OCI-LY7 (cell line): Measurements from ENCODE around the gene CHRNB2. TPM values are rescaled to one million over a fixed set of nuclear protein-coding genes. Genes with fewer than 3 reads are reported as not detected.

Source experiments
- BruUV-seq: library from RNA; stranded (reverse); fragments of 400-500 nt; replicated peaks from 2 replicates; lab custom pipeline; 2021; lab: Mats Ljungman, UMichigan
- CTCF ChIA-PET: fragments of 300-600 bp; sonication (Branson Sonifier 250); formaldehyde crosslinking; loops from one replicate; lab custom pipeline; 2022; ENCODE audit warnings: antibody characterized with exemption; ENCODE audit not compliant: unreplicated experiment; lab: Charles Lee
- POLR2A ChIA-PET: fragments of 300-600 bp; sonication (Branson Sonifier 250); formaldehyde crosslinking; loops from one replicate; lab custom pipeline; 2022; ENCODE audit warnings: antibody characterized with exemption; lab: Charles Lee
- DNase-seq: peaks from one replicate; pipeline ENCODE4 v3.0.0-alpha.2; 2015; ENCODE audit warnings: low spot score
- H2AFZ ChIP-seq: fragments of 200-600 bp; sonication (generic), shearing (Covaris generic); 2 replicates; pipeline ENCODE4 v1.6.1; 2014; ENCODE audit warnings: mild to moderate bottlenecking, antibody characterized with exemption, low read length, moderate library complexity
- H3K27ac ChIP-seq: fragments of 200-600 bp; sonication (generic); 2 replicates; pipeline ENCODE4 v1.5.1; 2014; ENCODE audit warnings: mixed run types, low read depth, mild to moderate bottlenecking, moderate library complexity, low read length, inconsistent platforms; ENCODE audit not compliant: poor library complexity, severe bottlenecking
- H3K36me3 ChIP-seq: fragments of 200-600 bp; sonication (generic); 2 replicates; pipeline ENCODE4 v1.6.1; 2014; ENCODE audit warnings: mild to moderate bottlenecking, antibody characterized with exemption, low read length, moderate library complexity, mixed read lengths; ENCODE audit not compliant: insufficient read depth
- H3K4me1 ChIP-seq: fragments of 200-600 bp; sonication (generic); 2 replicates; pipeline ENCODE4 v1.5.1; 2014; ENCODE audit warnings: mild to moderate bottlenecking, low read length; ENCODE audit not compliant: insufficient read depth, poor library complexity, severe bottlenecking
- H3K4me2 ChIP-seq: fragments of 200-600 bp; sonication (generic); 2 replicates; pipeline ENCODE4 v1.6.1; 2014; ENCODE audit warnings: mild to moderate bottlenecking, low read length
- H3K4me3 ChIP-seq: fragments of 200-600 bp; sonication (generic); 2 replicates; pipeline ENCODE4 v1.5.1; 2014; ENCODE audit warnings: mild to moderate bottlenecking, low read depth, low read length; ENCODE audit not compliant: poor library complexity, severe bottlenecking
- H3K79me2 ChIP-seq: fragments of 200-600 bp; sonication (generic); 2 replicates; pipeline ENCODE4 v1.6.1; 2016; ENCODE audit warnings: low read depth, mild to moderate bottlenecking, low read length, moderate library complexity, mixed read lengths; ENCODE audit not compliant: insufficient read depth
- H3K9me2 ChIP-seq: fragments of 200-600 bp; sonication (generic); 2 replicates; pipeline ENCODE4 v1.6.1; 2016; ENCODE audit warnings: mild to moderate bottlenecking, low read length, mixed read lengths; ENCODE audit not compliant: insufficient read depth
- H3K9me3 ChIP-seq: fragments of 200-600 bp; sonication (generic); 2 replicates; pipeline ENCODE4 v1.6.1; 2014; ENCODE audit warnings: mild to moderate bottlenecking, mixed run types, low read length, mixed read lengths
- H4K20me1 ChIP-seq: fragments of 200-600 bp; sonication (generic); 2 replicates; pipeline ENCODE4 v1.6.1; 2014; ENCODE audit warnings: mild to moderate bottlenecking, antibody characterized with exemption, low read length, moderate library complexity, mixed read lengths; ENCODE audit not compliant: insufficient read depth
- CTCF ChIP-seq: fragments of 200-600 bp; sonication (generic); conservative IDR thresholded peaks from 2 replicates; pipeline ENCODE4 v1.5.1; 2014; ENCODE audit warnings: mild to moderate bottlenecking, antibody characterized with exemption, low read length, moderate library complexity, mixed read lengths
- EZH2phosphoT487 ChIP-seq: fragments of 200-600 bp; sonication (generic); IDR thresholded peaks from 2 replicates; pipeline ENCODE4 v1.6.1; 2018; ENCODE audit warnings: low read depth, borderline replicate concordance, mild to moderate bottlenecking, mixed run types, antibody characterized with exemption, low read length, moderate library complexity, mixed read lengths
- intact Hi-C: fragments of 100-400 bp; cut with micrococcal nuclease; formaldehyde crosslinking; loops from one replicate; pipeline ENCODE4 v1.10.0; 2022; ENCODE audit not compliant: unreplicated experiment
- total RNA-seq, 2 experiments: library from RNA; depleted of rRNA in 1 of 2; stranded (reverse); fragments of >200 nt in 1 of 2; shearing (Covaris generic) in 1 of 2; gene quantifications; 2 replicates each; pipeline ENCODE4 v1.2.3, GENCODE V29; 2014 to 2022

Gene CHRNB2
- total RNA-seq, 2 experiments from 2014 or later, result 0.13 to 0.42 TPM

- Histone ChIP-seq H3K9me2 (no peaks in the 10 kb centered on the region), H2AFZ (no peak overlapping the region), H3K4me3 (no peak overlapping the region), H3K79me2 (peaks cover 98% of the 10 kb centered on the region), H3K4me2 (no peak overlapping the region), H3K9me3 (no peaks in the 10 kb centered on the region), H3K27ac (no peak overlapping the region), H4K20me1 (peaks cover 13% of the 10 kb centered on the region), H3K4me1 (peaks cover 43% of the 10 kb centered on the region), H3K36me3 (peaks cover 42% of the 10 kb centered on the region)
- TF ChIP-seq EZH2phosphoT487 (no peak), CTCF (no peak)
- no TSS peak for BruUV-seq
- DNase-seq, result no peak
- CTCF ChIA-PET, result no interaction called here
- POLR2A ChIA-PET, result interaction anchor here (0.6 to 1.2 kb wide), 6 partner anchors 10 to 84 kb away, joined by 3 to 5 read pairs (median 4); no protein-coding TSS in a partner anchor
- intact Hi-C loops, result loop anchor here (5.0 kb wide), 2 partner anchors 257 to 457 kb away; partner anchors contain the start of gene EFNA4
Measured at GRCh38 chr1:154605534-154605933, 38.0 kb downstream of the CHRNB2 start.

- CTCF ChIA-PET, result interaction anchor here (0.6 kb wide), 1 partner anchor 272 kb away, joined by 4 read pairs; no protein-coding TSS in a partner anchor
- H3K9me2 ChIP-seq, result no peaks in the 10 kb centered on the region
- H3K27ac ChIP-seq, result peak overlapping the region; percentile 81
- H3K4me2 ChIP-seq, result peak overlapping the region; percentile 100
- peaks cover 43% of the 10 kb centered on the region for H3K4me1 ChIP-seq
- TF ChIP-seq CTCF (no peak), EZH2phosphoT487 (no peak)
- peak; percentile 13 for DNase-seq
- peaks cover 25% of the 10 kb centered on the region for H3K36me3 ChIP-seq
- POLR2A ChIA-PET, result interaction anchor here (1.3 kb wide), 2 partner anchors 20 to 47 kb away, joined by 4 read pairs; no protein-coding TSS in a partner anchor
- TSS peak; percentile 70 for BruUV-seq
- H3K9me3 ChIP-seq, result no peaks in the 10 kb centered on the region
- peaks cover 96% of the 10 kb centered on the region for H3K79me2 ChIP-seq
- intact Hi-C loops, result loop anchor here (5.0 kb wide), 2 partner anchors 255 to 455 kb away; partner anchors contain the start of gene EFNA4
- H4K20me1 ChIP-seq, result peaks cover 13% of the 10 kb centered on the region
- H3K4me3 ChIP-seq, result peak overlapping the region; percentile 81
- peak overlapping the region; percentile 44; the same call in 1 of the 2 replicates for H2AFZ ChIP-seq
Measured at GRCh38 chr1:154607106-154607608, 39.6 kb downstream of the CHRNB2 start.
